H9 (cell line): ENCODE data around the gene UPB1. TPM values are rescaled to one million over a fixed set of nuclear protein-coding genes. Genes with fewer than 3 reads are reported as not detected.

Source experiments
- DNase-seq: peaks from one replicate; pipeline ENCODE4 v3.0.0-alpha.2; 2017
- H2AFZ ChIP-seq: one replicate; pipeline ENCODE4 v1.6.1; 2013; ENCODE audit warnings: mild to moderate bottlenecking, low read length, control low read depth, moderate library complexity
- H2AK5ac ChIP-seq: 2 replicates; pipeline ENCODE4 v1.6.1; 2013; ENCODE audit warnings: low read length, control low read depth, mixed read lengths; ENCODE audit not compliant: insufficient read length
- H2BK120ac ChIP-seq: one replicate; pipeline ENCODE4 v1.6.1; 2013; ENCODE audit warnings: low read depth, mild to moderate bottlenecking, low read length, control low read depth, inconsistent platforms; ENCODE audit not compliant: poor library complexity, severe bottlenecking
- H2BK12ac ChIP-seq: 2 replicates; pipeline ENCODE4 v1.6.1; 2013; ENCODE audit warnings: low read length, control low read depth, mixed read lengths, low read depth; ENCODE audit not compliant: insufficient read length
- H2BK15ac ChIP-seq: 2 replicates; pipeline ENCODE4 v1.6.1; 2013; ENCODE audit warnings: low read depth, low read length, control low read depth
- H2BK20ac ChIP-seq: one replicate; pipeline ENCODE4 v1.6.1; 2013; ENCODE audit warnings: low read depth, mild to moderate bottlenecking, low read length, control low read depth, inconsistent platforms; ENCODE audit not compliant: poor library complexity, severe bottlenecking
- H2BK5ac ChIP-seq: 2 replicates; pipeline ENCODE4 v1.6.1; 2013; ENCODE audit warnings: low read length, control low read depth, mixed read lengths; ENCODE audit not compliant: insufficient read length
- H3K14ac ChIP-seq: 2 replicates; pipeline ENCODE4 v1.6.1; 2013; ENCODE audit warnings: low read length, control low read depth; ENCODE audit not compliant: insufficient read depth
- H3K18ac ChIP-seq: 2 replicates; pipeline ENCODE4 v1.6.1; 2013; ENCODE audit warnings: low read depth, mild to moderate bottlenecking, mixed read lengths, low read length, control low read depth; ENCODE audit not compliant: insufficient read length
- H3K23ac ChIP-seq: 2 replicates; pipeline ENCODE4 v1.6.1; 2013; ENCODE audit warnings: low read length, control low read depth, mixed read lengths, low read depth; ENCODE audit not compliant: insufficient read length
- H3K23me2 ChIP-seq: 2 replicates; pipeline ENCODE4 v1.6.1; 2013; ENCODE audit warnings: low read depth, mild to moderate bottlenecking, mixed read lengths, low read length, control low read depth; ENCODE audit not compliant: insufficient read length, poor library complexity, severe bottlenecking
- H3K27ac ChIP-seq: 2 replicates; pipeline ENCODE4 v1.5.1; 2013; ENCODE audit warnings: low read length, control low read depth, mixed read lengths, low read depth; ENCODE audit not compliant: insufficient read length
- H3K27me3 ChIP-seq: 2 replicates; pipeline ENCODE4 v1.6.1; 2013; ENCODE audit warnings: low read length, control low read depth, inconsistent platforms; ENCODE audit not compliant: insufficient read depth
- H3K4ac ChIP-seq: 2 replicates; pipeline ENCODE4 v1.6.1; 2013; ENCODE audit warnings: low read depth, mild to moderate bottlenecking, control low read depth, inconsistent platforms, low read length, moderate library complexity
- H3K4me1 ChIP-seq: 2 replicates; pipeline ENCODE4 v1.6.1; 2013; ENCODE audit warnings: low read length, control low read depth, inconsistent platforms; ENCODE audit not compliant: insufficient read depth
- H3K4me2 ChIP-seq: 2 replicates; pipeline ENCODE4 v1.6.1; 2013; ENCODE audit warnings: low read length, control low read depth, mixed read lengths; ENCODE audit not compliant: insufficient read length, insufficient read depth
- H3K56ac ChIP-seq: 2 replicates; pipeline ENCODE4 v1.6.1; 2013; ENCODE audit warnings: low read depth, mild to moderate bottlenecking, mixed read lengths, low read length, control low read depth; ENCODE audit not compliant: insufficient read length
- H3K79me1 ChIP-seq: 2 replicates; pipeline ENCODE4 v1.6.1; 2013; ENCODE audit warnings: low read depth, mild to moderate bottlenecking, moderate library complexity, low read length, control low read depth, inconsistent platforms; ENCODE audit not compliant: insufficient read depth, poor library complexity, severe bottlenecking
- H3K79me2 ChIP-seq: 2 replicates; pipeline ENCODE4 v1.6.1; 2013; ENCODE audit warnings: low read length, control low read depth, inconsistent platforms; ENCODE audit not compliant: insufficient read depth
- H3K9ac ChIP-seq: 2 replicates; pipeline ENCODE4 v1.6.1; 2013; ENCODE audit warnings: low read length, control low read depth, mixed read lengths; ENCODE audit not compliant: insufficient read length; ENCODE audit errors: extremely low read depth
- H3K9me3 ChIP-seq: one replicate; pipeline ENCODE4 v1.6.1; 2013; ENCODE audit warnings: low read depth, low read length, inconsistent platforms; ENCODE audit not compliant: control insufficient read depth
- H3T11ph ChIP-seq: one replicate; pipeline ENCODE4 v1.6.1; 2013; ENCODE audit warnings: mild to moderate bottlenecking, low read length, control low read depth, inconsistent platforms
- H4K20me1 ChIP-seq: one replicate; pipeline ENCODE4 v1.6.1; 2013; ENCODE audit not compliant: control insufficient read depth, insufficient read length, insufficient read depth
- H4K5ac ChIP-seq: 2 replicates; pipeline ENCODE4 v1.6.1; 2013; ENCODE audit warnings: low read depth, mild to moderate bottlenecking, mixed read lengths, low read length, control low read depth; ENCODE audit not compliant: insufficient read length
- H4K8ac ChIP-seq: replicated peaks from 2 replicates; pipeline ENCODE4 v1.6.1; 2013; ENCODE audit warnings: low read length, control low read depth, mixed read lengths, low read depth; ENCODE audit not compliant: insufficient read length
- H4K91ac ChIP-seq: 2 replicates; pipeline ENCODE4 v1.6.1; 2013; ENCODE audit warnings: low read depth, mild to moderate bottlenecking, moderate library complexity, mixed read lengths, low read length, control low read depth; ENCODE audit not compliant: insufficient read length
- H3K27ac Mint-ChIP-seq, 3 experiments: 2 replicates in 2 of 3; 3 replicates in 1 of 3; pipeline ENCODE4 v1.8.0; 2020 to 2021; ENCODE audit warnings: mixed read lengths in 3 of 3, mild to moderate bottlenecking in 1 of 3, moderate library complexity in 1 of 3
- H3K27me3 Mint-ChIP-seq: 2 replicates; pipeline ENCODE4 v1.8.0; 2021; ENCODE audit warnings: low read depth, mild to moderate bottlenecking, moderate library complexity, mixed read lengths
- H3K36me3 Mint-ChIP-seq, 3 experiments: 2 replicates in 2 of 3; 3 replicates in 1 of 3; pipeline ENCODE4 v1.8.0; 2020 to 2021; ENCODE audit warnings: low read depth in 3 of 3, mixed read lengths in 3 of 3; ENCODE audit not compliant: insufficient read depth in 1 of 3
- H3K4me1 Mint-ChIP-seq, 2 experiments: 2 replicates each; pipeline ENCODE4 v1.8.0; 2020; ENCODE audit warnings: mixed read lengths in 2 of 2
- H3K4me3 Mint-ChIP-seq, 2 experiments: 2 replicates in 1 of 2; 3 replicates in 1 of 2; pipeline ENCODE4 v1.8.0; 2020 to 2021; ENCODE audit warnings: mild to moderate bottlenecking in 2 of 2, mixed read lengths in 2 of 2, moderate library complexity in 1 of 2
- H3K9me3 Mint-ChIP-seq, 2 experiments: 2 replicates in 1 of 2; 3 replicates in 1 of 2; pipeline ENCODE4 v1.8.0; 2020; ENCODE audit warnings: mild to moderate bottlenecking in 2 of 2, mixed read lengths in 2 of 2, moderate library complexity in 1 of 2
- CTCF ChIP-seq: fragments of 200-600 bp; sonication (generic); conservative IDR thresholded peaks from 3 replicates; pipeline ENCODE4 v1.8.0; 2021; ENCODE audit warnings: antibody characterized with exemption, mild to moderate bottlenecking
- WGBS: extraction: QIAGEN DNeasy Blood & Tissue Kit; methylation state at CpG from one replicate; pipeline ENCODE4 v1.1.7; 2013; ENCODE audit warnings: missing lambda C conversion rate, low lambda C conversion rate, mixed read lengths; ENCODE audit not compliant: insufficient read length; ENCODE audit errors: extremely low coverage; 5-methylcytosine and 5-hydroxymethylcytosine counted together
- long read RNA-seq: library from polyadenylated mRNA; unstranded; transcript quantifications from one replicate; pipeline ENCODE4 v2.0.0, GENCODE V29; 2020
- total RNA-seq: library from RNA; stranded (reverse); gene quantifications from 2 replicates; pipeline ENCODE4 v1.2.1, GENCODE V29; 2021

UPB1 gene
- 0.07 TPM in 1 of 2 replicates, not detected in the other for total RNA-seq
- long read RNA-seq, partial matches to known transcripts: 0 of 2 reads
- long read RNA-seq, other reads (novel, unspliced or antisense): 1 of 2 reads

DNA sequence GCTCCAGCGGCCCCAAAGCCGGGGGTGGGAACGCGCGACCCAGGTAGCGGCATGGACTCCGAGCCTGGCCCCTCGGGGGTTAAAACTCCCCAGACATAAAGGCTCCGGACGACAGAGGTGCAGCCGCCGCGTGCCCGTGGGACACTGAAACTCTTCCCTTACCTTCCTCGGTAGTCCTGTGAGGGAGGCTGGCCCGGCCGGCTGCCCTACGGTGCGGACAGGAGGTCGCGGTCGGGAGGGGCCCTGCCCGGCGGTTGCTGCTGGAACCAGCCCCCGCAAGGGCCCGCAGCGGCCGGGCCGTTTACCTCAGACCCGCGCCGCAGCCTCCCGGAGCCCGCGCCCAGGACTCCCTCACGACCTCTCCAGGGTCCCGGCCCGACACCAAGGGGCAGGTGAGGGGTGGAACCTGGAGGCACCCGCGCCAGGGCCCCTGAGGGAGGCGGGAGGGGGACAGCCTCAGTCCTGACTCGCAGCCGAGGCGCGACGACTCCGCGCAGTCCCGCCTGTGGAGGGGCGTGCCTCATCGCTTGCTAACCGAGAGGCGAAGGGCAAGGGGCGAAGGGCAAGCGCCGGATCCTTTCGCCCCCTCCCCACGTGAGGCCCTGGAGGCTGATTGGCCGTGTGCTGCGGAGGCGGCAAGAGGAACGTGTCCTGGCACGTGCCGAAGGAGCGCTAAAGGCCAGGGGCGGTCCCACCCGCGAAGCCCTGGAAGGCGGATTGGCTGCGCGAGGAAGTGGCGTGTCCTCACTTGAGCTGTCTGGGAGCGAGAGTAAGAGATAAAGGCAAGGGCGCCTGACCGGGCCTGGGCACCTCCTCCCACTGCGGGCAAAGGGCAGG lies at the start of gene UPB1:
TSS of gene UPB1 (plus strand) at position 805 of the 837 bp plus-strand sequence. CDS start 72 bp downstream, outside the sequence.
- peaks cover 2 to 6% of the 10 kb centered on the region in 2 experiments; a peak in 1 of 4 replicates for H3K4me1 Mint-ChIP-seq
- peaks cover 0 to 6% of the 10 kb centered on the region in 2 experiments; a peak in 2 of 5 replicates for H3K9me3 Mint-ChIP-seq
- Histone ChIP-seq H3K23me2 (peaks cover 7% of the 10 kb centered on the region), H4K91ac (no peak within 1 kb of the TSS), H3T11ph (no peak within 1 kb of the TSS), H3K79me2 (no peaks in the 10 kb centered on the region), H3K23ac (no peak within 1 kb of the TSS), H4K20me1 (no peaks in the 10 kb centered on the region), H3K9me3 (no peaks in the 10 kb centered on the region), H2BK120ac (no peak within 1 kb of the TSS), H3K27me3 (peaks cover 27% of the 10 kb centered on the region; the same call in 1 of the 2 replicates), H3K27ac (no peak within 1 kb of the TSS), H3K14ac (no peak within 1 kb of the TSS; the same call in 1 of the 2 replicates), H2BK5ac (no peak within 1 kb of the TSS), H3K18ac (no peak within 1 kb of the TSS), H3K4ac (no peak within 1 kb of the TSS), H2BK12ac (no peak within 1 kb of the TSS), H2BK20ac (no peak within 1 kb of the TSS), H3K4me2 (peak within 1 kb of the TSS; percentile 59), H3K79me1 (no peaks in the 10 kb centered on the region), H3K56ac (no peak within 1 kb of the TSS), H2AFZ (no peak within 1 kb of the TSS), H4K5ac (no peak within 1 kb of the TSS), H3K9ac (no peak within 1 kb of the TSS), H4K8ac (no peak within 1 kb of the TSS), H2AK5ac (no peak within 1 kb of the TSS), H3K4me1 (no peaks in the 10 kb centered on the region), H2BK15ac (no peak within 1 kb of the TSS)
- DNase-seq: peak; percentile 58
- H3K4me3 Mint-ChIP-seq: peak within 1 kb of the TSS; percentile 49 to 71
- H3K27ac Mint-ChIP-seq: no peak within 1 kb of the TSS
- no CpG with 5 or more reads among the region's 76 CpGs for WGBS
- 0 out of 7 replicates have a peak, but pooled peaks cover 0 to 4% (median 0%) of the 10 kb centered on the region in 3 experiments for H3K36me3 Mint-ChIP-seq
- H3K27me3 Mint-ChIP-seq: peaks cover 72% of the 10 kb centered on the region
- TF ChIP-seq CTCF: no peak
